ENCODE data around the gene SOX8.
A peak's percentile ranks its signal among the peaks of the same experiment; 100 is the strongest.

The SOX8 gene

GRCh38 chr16:970766-971581 lies 10.6 kb upstream of the SOX8 start, which contains the start of gene LMF1:
Gene LMF1 (minus strand): TSS chr16:970984. CDS start chr16:970980, 4 bp downstream.
- peak; percentile 55 for DNase-seq (ENCODE audit: low read depth)
- H3K4me3 ChIP-seq (ENCODE audit: low read depth, low read length) = peak within 1 kb of the TSS; percentile 79

- DNase-seq (ENCODE audit: low read depth) = no peak
- H3K4me3 ChIP-seq (ENCODE audit: low read depth, low read length) = no peak overlapping the region
These were observed 10.0 kb upstream of the SOX8 start for GRCh38 chr16:971582-971905.

GRCh38 chr16:971981-972315 lies 9.6 kb upstream of the SOX8 start:
- H3K4me3 ChIP-seq (ENCODE audit: low read depth, low read length) = no peak overlapping the region
- DNase-seq (ENCODE audit: low read depth) = no peak

GRCh38 chr16:972316-973002 lies 9.1 kb upstream of the SOX8 start:
- H3K4me3 ChIP-seq (ENCODE audit: low read depth, low read length) = no peak overlapping the region
- DNase-seq (ENCODE audit: low read depth) = no peak

- DNase-seq (ENCODE audit: low read depth) = no peak
- no peak overlapping the region for H3K4me3 ChIP-seq (ENCODE audit: low read depth, low read length)
These were observed 8.2 kb upstream of the SOX8 start for GRCh38 chr16:973366-973765.

- H3K4me3 ChIP-seq (ENCODE audit: low read depth, low read length) = no peak overlapping the region
- DNase-seq (ENCODE audit: low read depth) = no peak
These were observed 7.5 kb upstream of the SOX8 start for GRCh38 chr16:974001-974601.

GRCh38 chr16:974611-975261 lies 6.8 kb upstream of the SOX8 start:
- H3K4me3 ChIP-seq (ENCODE audit: low read depth, low read length) = no peak overlapping the region
- DNase-seq (ENCODE audit: low read depth) = peak; percentile 57

GRCh38 chr16:975291-975690 lies 6.3 kb upstream of the SOX8 start:
- H3K4me3 ChIP-seq (ENCODE audit: low read depth, low read length) = no peak overlapping the region
- DNase-seq (ENCODE audit: low read depth) = no peak

- no peak for DNase-seq (ENCODE audit: low read depth)
- no peak overlapping the region for H3K4me3 ChIP-seq (ENCODE audit: low read depth, low read length)
These were observed 5.1 kb upstream of the SOX8 start for GRCh38 chr16:976389-976931.

- no peak for DNase-seq (ENCODE audit: low read depth)
These were observed 4.4 kb upstream of the SOX8 start for GRCh38 chr16:977081-977701.

GRCh38 chr16:977896-978295 lies 3.7 kb upstream of the SOX8 start:
- DNase-seq (ENCODE audit: low read depth) = no peak
- H3K4me3 ChIP-seq (ENCODE audit: low read depth, low read length) = no peak overlapping the region

More at GRCh38 chr16:977081-977701, 4.4 kb upstream of the SOX8 start:
- no peak overlapping the region for H3K4me3 ChIP-seq (ENCODE audit: low read depth, low read length)

- no peak for DNase-seq (ENCODE audit: low read depth)
- H3K4me3 ChIP-seq (ENCODE audit: low read depth, low read length) = no peak overlapping the region
These were observed 3.2 kb upstream of the SOX8 start for GRCh38 chr16:978403-978802.

- no peak overlapping the region for H3K4me3 ChIP-seq (ENCODE audit: low read depth, low read length)
- DNase-seq (ENCODE audit: low read depth) = no peak
These were observed 2.4 kb upstream of the SOX8 start for GRCh38 chr16:979147-979546.

GRCh38 chr16:979859-980594 lies 1.5 kb upstream of the SOX8 start:
- peak overlapping the region; percentile 54 for H3K4me3 ChIP-seq (ENCODE audit: low read depth, low read length)
- no peak for DNase-seq (ENCODE audit: low read depth)

GRCh38 chr16:980595-980854 lies 1.0 kb upstream of the SOX8 start:
- DNase-seq (ENCODE audit: low read depth) = no peak

GRCh38 chr16:982145-983043 lies 824 bp downstream of the SOX8 start:
- no peak for DNase-seq (ENCODE audit: low read depth)
- H3K4me3 ChIP-seq (ENCODE audit: low read depth, low read length) = peak overlapping the region; percentile 48

More at GRCh38 chr16:980595-980854, 1.0 kb upstream of the SOX8 start:
- peak overlapping the region; percentile 54 for H3K4me3 ChIP-seq (ENCODE audit: low read depth, low read length)

- H3K4me3 ChIP-seq (ENCODE audit: low read depth, low read length) = peak overlapping the region; percentile 48
- no peak for DNase-seq (ENCODE audit: low read depth)
These were observed 1.8 kb downstream of the SOX8 start for GRCh38 chr16:983044-984030.
